SK-N-SH treated with all-trans-retinoic acid at 6 μM for 48 hours (cell line): ENCODE data around the gene PRSS21.

ENCODE experiments used
- BACH2 ChIP-seq: fragments of 250-450 bp; sonication (Bioruptor Pico); IDR thresholded peaks from 2 replicates; pipeline ENCODE4 v1.9.0; 2021; ENCODE audit warnings: mild to moderate bottlenecking, borderline replicate concordance
- ESRRG ChIP-seq: fragments of 250-450 bp; sonication (Bioruptor Pico); IDR thresholded peaks from 2 replicates; pipeline ENCODE4 v1.6.1; 2021; ENCODE audit warnings: mild to moderate bottlenecking
- OSR1 ChIP-seq: fragments of 250-450 bp; sonication (Bioruptor Pico); IDR thresholded peaks from 2 replicates; pipeline ENCODE4 v1.8.0; 2022; ENCODE audit warnings: moderate library complexity, mild to moderate bottlenecking, inconsistent platforms
- ZFP30 ChIP-seq: fragments of 450-650 bp; formaldehyde crosslinking; IDR thresholded peaks from 2 replicates; pipeline ENCODE4 v1.5.0; 2022; ENCODE audit warnings: mild to moderate bottlenecking, moderate library complexity
- TF ChIP-seq, protein P1 (sequence below): fragments of 250-450 bp; sonication (Bioruptor Pico); IDR thresholded peaks from 2 replicates; pipeline ENCODE4 v1.5.1; 2021; ENCODE audit warnings: mild to moderate bottlenecking, moderate library complexity

DNA sequence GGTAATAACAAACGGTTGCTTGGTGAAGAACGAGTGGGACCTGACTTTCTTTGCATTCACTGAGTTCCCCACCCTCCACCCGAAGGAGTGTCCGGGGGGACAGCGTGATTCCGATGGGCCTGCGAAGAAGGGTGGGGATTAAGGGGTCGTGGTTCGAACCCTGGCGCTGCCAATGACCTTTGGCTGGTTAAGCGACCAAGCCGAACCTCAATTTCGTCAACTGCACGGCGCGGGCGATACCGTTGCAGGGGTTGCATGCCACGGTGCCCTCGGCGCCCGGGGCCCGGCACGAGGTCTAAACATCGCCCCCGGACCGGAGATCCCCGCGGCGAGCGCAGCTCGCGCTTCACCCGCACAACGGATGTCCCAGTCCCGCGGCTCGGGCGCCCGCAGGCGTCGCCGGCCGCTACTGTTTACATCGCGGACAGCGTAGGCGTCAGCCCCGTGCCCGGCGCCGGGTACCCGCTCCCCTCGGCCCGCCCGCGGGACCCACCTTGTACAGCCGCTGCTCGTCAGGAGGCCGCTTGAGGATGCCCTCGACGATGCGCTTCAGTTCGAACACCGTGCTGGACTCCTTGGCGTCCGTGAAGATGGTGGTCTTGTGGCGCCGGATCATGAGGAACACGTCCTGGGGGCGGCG, 40.4 kb upstream of the PRSS21 start:
- no peak for TF ChIP-seq BACH2
- no peak for TF ChIP-seq OSR1 (CRISPR knock-in tag)
- no peak for TF ChIP-seq ESRRG (CRISPR knock-in tag)
- no peak for TF ChIP-seq ZFP30 (CRISPR knock-in tag)
- TF ChIP-seq, protein P1, sequence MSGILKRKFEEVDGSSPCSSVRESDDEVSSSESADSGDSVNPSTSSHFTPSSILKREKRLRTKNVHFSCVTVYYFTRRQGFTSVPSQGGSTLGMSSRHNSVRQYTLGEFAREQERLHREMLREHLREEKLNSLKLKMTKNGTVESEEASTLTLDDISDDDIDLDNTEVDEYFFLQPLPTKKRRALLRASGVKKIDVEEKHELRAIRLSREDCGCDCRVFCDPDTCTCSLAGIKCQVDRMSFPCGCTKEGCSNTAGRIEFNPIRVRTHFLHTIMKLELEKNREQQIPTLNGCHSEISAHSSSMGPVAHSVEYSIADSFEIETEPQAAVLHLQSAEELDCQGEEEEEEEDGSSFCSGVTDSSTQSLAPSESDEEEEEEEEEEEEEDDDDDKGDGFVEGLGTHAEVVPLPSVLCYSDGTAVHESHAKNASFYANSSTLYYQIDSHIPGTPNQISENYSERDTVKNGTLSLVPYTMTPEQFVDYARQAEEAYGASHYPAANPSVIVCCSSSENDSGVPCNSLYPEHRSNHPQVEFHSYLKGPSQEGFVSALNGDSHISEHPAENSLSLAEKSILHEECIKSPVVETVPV (CRISPR knock-in tag) = no peak
